Loucy (cell line): ENCODE results near the gene DNAH7.

Experiments
- H2AFZ ChIP-seq: fragments of 200-600 bp; sonication (generic); 2 replicates; pipeline ENCODE4 v1.6.0; 2016; ENCODE audit warnings: antibody characterized with exemption, mild to moderate bottlenecking, low read length, moderate library complexity
- H3F3A ChIP-seq: fragments of 200-600 bp; 2 replicates; pipeline ENCODE4 v1.6.0; 2016; ENCODE audit warnings: antibody characterized with exemption, low read depth, mild to moderate bottlenecking
- H3K27me3 ChIP-seq: fragments of 200-600 bp; sonication (generic); 2 replicates; pipeline ENCODE4 v1.6.1; 2014; ENCODE audit warnings: low read length, mild to moderate bottlenecking; ENCODE audit not compliant: insufficient read depth, poor library complexity, severe bottlenecking
- H3K36me3 ChIP-seq: fragments of 200-600 bp; sonication (generic); 2 replicates; pipeline ENCODE4 v1.6.1; 2016; ENCODE audit warnings: low read length; ENCODE audit not compliant: insufficient read depth
- H3K4me1 ChIP-seq: fragments of 200-600 bp; sonication (generic); 2 replicates; pipeline ENCODE4 v1.5.1; 2014; ENCODE audit warnings: low read length, mild to moderate bottlenecking; ENCODE audit not compliant: insufficient read depth, poor library complexity, severe bottlenecking
- H3K4me2 ChIP-seq: fragments of 200-600 bp; sonication (generic); 2 replicates; pipeline ENCODE4 v1.6.0; 2014; ENCODE audit warnings: antibody characterized with exemption, low read length, low read depth, mild to moderate bottlenecking; ENCODE audit not compliant: poor library complexity, severe bottlenecking
- H3K4me3 ChIP-seq: fragments of 200-600 bp; sonication (generic); 2 replicates; pipeline ENCODE4 v1.5.1; 2014; ENCODE audit warnings: low read length, mild to moderate bottlenecking, mixed read lengths; ENCODE audit not compliant: poor library complexity, severe bottlenecking
- H3K79me2 ChIP-seq: fragments of 200-600 bp; sonication (generic); 2 replicates; pipeline ENCODE4 v1.6.1; 2014; ENCODE audit warnings: low read length; ENCODE audit not compliant: insufficient read depth
- H3K9ac ChIP-seq: fragments of 200-600 bp; sonication (generic); 2 replicates; pipeline ENCODE4 v1.6.0; 2014; ENCODE audit warnings: mild to moderate bottlenecking, low read depth, low read length, moderate library complexity; ENCODE audit not compliant: poor library complexity, severe bottlenecking
- H3K9me2 ChIP-seq: fragments of 200-600 bp; sonication (generic); replicated peaks from 2 replicates; pipeline ENCODE4 v1.6.1; 2016; ENCODE audit warnings: low read depth, low read length, mixed read lengths
- H3K9me3 ChIP-seq: fragments of 200-600 bp; sonication (generic); 2 replicates; pipeline ENCODE4 v1.6.1; 2014; ENCODE audit warnings: mild to moderate bottlenecking, antibody characterized with exemption, low read length, low read depth; ENCODE audit not compliant: insufficient read depth
- H4K20me1 ChIP-seq: fragments of 200-600 bp; sonication (generic); 2 replicates; pipeline ENCODE4 v1.6.0; 2014; ENCODE audit warnings: antibody characterized with exemption, low read length, mild to moderate bottlenecking; ENCODE audit not compliant: insufficient read depth, poor library complexity, severe bottlenecking
- CTCF ChIP-seq: fragments of 200-600 bp; sonication (generic); conservative IDR thresholded peaks from 2 replicates; pipeline ENCODE4 v1.5.1; 2014; ENCODE audit warnings: mild to moderate bottlenecking, antibody characterized with exemption, low read length
- EZH2phosphoT487 ChIP-seq: fragments of 200-600 bp; IDR thresholded peaks from 2 replicates; pipeline ENCODE4 v1.6.1; 2018; ENCODE audit warnings: antibody characterized with exemption, mild to moderate bottlenecking, moderate library complexity, borderline replicate concordance

The DNAH7 gene

GRCh38 chr2:195721042-195721441, 347.6 kb downstream of the DNAH7 start:
- Histone ChIP-seq H3K27me3 (no peaks in the 10 kb centered on the region), H3K79me2 (no peaks in the 10 kb centered on the region)

GRCh38 chr2:195716466-195716865, 352.2 kb downstream of the DNAH7 start:
- Histone ChIP-seq H4K20me1 (no peaks in the 10 kb centered on the region), H3K27me3 (no peaks in the 10 kb centered on the region), H3K4me3 (no peak overlapping the region), H3K9ac (no peak overlapping the region), H3K9me2 (no peaks in the 10 kb centered on the region), H3F3A (no peaks in the 10 kb centered on the region), H3K4me1 (peaks cover 3% of the 10 kb centered on the region), H2AFZ (no peak overlapping the region), H3K9me3 (no peaks in the 10 kb centered on the region), H3K4me2 (no peak overlapping the region), H3K79me2 (no peaks in the 10 kb centered on the region), H3K36me3 (peaks cover 59% of the 10 kb centered on the region; the same call in 1 of the 2 replicates)
- TF ChIP-seq EZH2phosphoT487 (no peak), CTCF (no peak)

More at GRCh38 chr2:195721042-195721441, 347.6 kb downstream of the DNAH7 start:
- no peak for TF ChIP-seq CTCF
- TF ChIP-seq EZH2phosphoT487, result no peak
- Histone ChIP-seq H3K36me3 (peaks cover 55% of the 10 kb centered on the region; the same call in 1 of the 2 replicates), H3K4me2 (no peak overlapping the region), H3K4me1 (peaks cover 3% of the 10 kb centered on the region), H3K4me3 (no peak overlapping the region), H3K9me2 (no peaks in the 10 kb centered on the region), H3K9me3 (no peaks in the 10 kb centered on the region), H3F3A (no peaks in the 10 kb centered on the region), H4K20me1 (no peaks in the 10 kb centered on the region), H3K9ac (no peak overlapping the region), H2AFZ (no peak overlapping the region)

- no peak for TF ChIP-seq EZH2phosphoT487
- no peak for TF ChIP-seq CTCF
- no peaks in the 10 kb centered on the region for H3K9me3 ChIP-seq
- H3K79me2 ChIP-seq, result no peaks in the 10 kb centered on the region
- no peak overlapping the region for H3K9ac ChIP-seq
- H3K27me3 ChIP-seq, result no peaks in the 10 kb centered on the region
- no peak overlapping the region for H3K4me3 ChIP-seq
- no peaks in the 10 kb centered on the region for H4K20me1 ChIP-seq
- no peak overlapping the region for H3K4me2 ChIP-seq
- H2AFZ ChIP-seq, result no peak overlapping the region
- H3K9me2 ChIP-seq, result no peaks in the 10 kb centered on the region
- no peaks in the 10 kb centered on the region for H3K4me1 ChIP-seq
- H3K36me3 ChIP-seq, result peaks cover 49% of the 10 kb centered on the region
- no peaks in the 10 kb centered on the region for H3F3A ChIP-seq
Observed at GRCh38 chr2:195711478-195711877, 357.2 kb downstream of the DNAH7 start.
